NCI-H2196 treated with DMSO at 0.1 percent for 48 hours (cell line): ENCODE measurements around the gene ALCAM.
A peak's percentile ranks its signal among the peaks of the same experiment; 100 is the strongest.

Source experiments
- DNase-seq: peaks from one replicate; lab custom pipeline; 2025; ENCODE audit not compliant: unreplicated experiment; lab: John Stamatoyannopoulos, UW

Gene ALCAM

GRCh38 chr3:105366326-105367062 is at the start of gene ALCAM:
ALCAM (plus strand) TSS chr3:105366909.
- DNase-seq: peak; percentile 98

- no peak for DNase-seq
These were observed 48.9 kb upstream of the ALCAM start for GRCh38 chr3:105317841-105318240.

GRCh38 chr3:105322570-105323273 is 44.0 kb upstream of the ALCAM start:
- no peak for DNase-seq

- DNase-seq: no peak
These were observed 43.5 kb upstream of the ALCAM start for GRCh38 chr3:105323274-105323599.

- DNase-seq: no peak
These were observed 41.8 kb upstream of the ALCAM start for GRCh38 chr3:105324951-105325350.

GRCh38 chr3:105327662-105328337 is 38.9 kb upstream of the ALCAM start:
- no peak for DNase-seq

- DNase-seq: no peak
These were observed 38.4 kb upstream of the ALCAM start for GRCh38 chr3:105328338-105328730.

GRCh38 chr3:105332961-105333360 is 33.7 kb upstream of the ALCAM start:
- DNase-seq: no peak

GRCh38 chr3:105334138-105334882 is 32.4 kb upstream of the ALCAM start:
- no peak for DNase-seq

GRCh38 chr3:105339946-105340345 is 26.8 kb upstream of the ALCAM start:
- no peak for DNase-seq

- DNase-seq: no peak
These were observed 22.7 kb upstream of the ALCAM start for GRCh38 chr3:105343991-105344390.

- no peak for DNase-seq
These were observed 21.6 kb upstream of the ALCAM start for GRCh38 chr3:105345156-105345555.

GRCh38 chr3:105347625-105348302 is 18.9 kb upstream of the ALCAM start:
- DNase-seq: no peak

- no peak for DNase-seq
These were observed 18.4 kb upstream of the ALCAM start for GRCh38 chr3:105348307-105348706.

- DNase-seq: no peak
These were observed 16.9 kb upstream of the ALCAM start for GRCh38 chr3:105349684-105350387.

- DNase-seq: no peak
These were observed 14.9 kb upstream of the ALCAM start for GRCh38 chr3:105351821-105352220.

- DNase-seq: no peak
These were observed 13.7 kb upstream of the ALCAM start for GRCh38 chr3:105352976-105353375.

GRCh38 chr3:105353485-105354161 is 13.1 kb upstream of the ALCAM start:
- no peak for DNase-seq

- no peak for DNase-seq
These were observed 12.3 kb upstream of the ALCAM start for GRCh38 chr3:105354429-105354828.
